GM19025 (cell line): Measurements from ENCODE around the gene TAC4.
"Not testable (repeated sequence)": the region's sequence is repeated elsewhere in the genome, so short reads cannot be mapped to it uniquely, and the experiment has no call there.

ENCODE experiments used
- ATAC-seq: cut with Tn5 transposase; IDR thresholded peaks from one replicate; pipeline ENCODE4 v1.9.1; 2021; ENCODE audit warnings: mild to moderate bottlenecking, low read depth, moderate library complexity; ENCODE audit not compliant: unreplicated experiment

TAC4 gene

DNA sequence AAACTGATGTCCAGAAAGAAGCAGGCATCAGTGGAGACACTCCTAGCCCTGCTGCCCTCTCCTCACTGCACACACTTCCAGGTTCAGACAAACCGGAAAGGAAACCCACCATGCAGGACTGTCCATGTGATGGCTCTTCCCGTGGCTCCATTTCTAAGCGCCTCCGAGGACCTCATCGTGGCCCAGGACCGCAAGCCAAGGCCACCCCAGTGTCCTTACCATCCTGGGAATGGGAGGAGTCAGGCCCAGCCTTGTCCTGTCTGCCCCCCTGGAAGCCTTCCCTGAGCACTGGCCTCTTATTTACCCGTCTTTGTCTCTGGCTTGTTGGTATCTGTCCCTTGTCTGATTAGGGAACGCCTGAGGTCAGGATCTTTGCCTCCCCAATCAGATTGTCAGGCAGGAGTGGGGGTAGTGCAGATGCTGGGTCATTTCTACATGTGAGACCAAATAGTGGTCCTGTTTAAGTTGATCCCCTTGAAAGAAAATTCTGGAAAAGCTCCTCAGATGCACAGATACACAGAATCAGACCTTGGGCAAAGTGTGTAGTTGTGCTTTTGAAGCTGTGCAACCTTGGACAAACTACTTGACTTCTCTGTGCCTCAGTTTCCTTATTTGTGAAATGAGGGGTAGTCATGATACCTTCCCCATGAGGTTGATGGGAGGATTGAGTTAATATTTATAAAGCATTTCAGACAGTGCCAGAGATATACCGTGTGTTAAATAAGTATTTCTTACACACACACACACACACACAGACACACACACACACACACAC is 744 bp downstream of the TAC4 start:
- ATAC-seq = no peak

DNA sequence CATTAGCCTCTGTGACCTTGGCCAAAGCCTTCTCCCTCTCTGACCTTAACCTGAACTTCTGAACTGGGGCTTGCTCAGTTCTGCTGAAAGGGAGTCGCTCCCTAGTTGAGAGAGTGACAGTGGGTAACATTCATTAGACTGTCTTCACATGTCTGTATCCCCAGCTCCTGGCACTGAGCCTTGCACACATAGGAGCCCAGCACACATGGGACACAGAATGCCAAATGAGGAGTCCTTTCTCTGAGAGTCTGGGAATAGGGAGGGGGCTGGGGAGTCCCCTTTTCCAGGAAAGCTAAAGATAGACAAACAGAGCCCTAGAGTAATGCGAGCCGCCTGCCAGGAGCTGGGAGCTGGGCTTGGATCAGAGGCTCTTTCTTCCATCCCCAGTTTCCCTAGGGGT is 2.5 kb downstream of the TAC4 start:
- ATAC-seq = no peak

GRCh38 chr17:49843774-49844350 is 4.0 kb downstream of the TAC4 start:
- no peak for ATAC-seq

DNA sequence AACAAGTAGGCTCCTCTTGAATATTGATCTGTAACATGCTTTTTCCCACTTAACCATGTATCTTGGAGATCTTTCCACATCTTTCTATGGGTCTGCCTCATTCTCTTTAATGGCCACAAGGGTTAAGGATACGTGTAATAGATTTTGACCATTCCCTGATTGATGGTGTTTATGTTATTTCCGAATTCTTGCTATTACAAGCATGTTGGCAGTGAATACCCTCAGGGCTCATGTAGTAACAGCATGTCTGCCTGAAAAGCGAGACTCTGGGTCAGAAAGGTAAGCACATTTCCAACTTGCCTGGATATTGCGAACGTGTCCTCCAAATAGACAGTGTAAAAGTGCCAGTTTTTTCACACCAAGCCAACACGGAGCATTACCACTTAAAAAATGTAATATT is 5.0 kb downstream of the TAC4 start:
- no peak for ATAC-seq

- no peak for ATAC-seq
These were observed 5.5 kb downstream of the TAC4 start for GRCh38 chr17:49842371-49842770.

GRCh38 chr17:49841548-49841947 is 6.3 kb downstream of the TAC4 start:
- no peak for ATAC-seq

- no peak for ATAC-seq
These were observed 8.4 kb downstream of the TAC4 start for GRCh38 chr17:49839455-49839854.

DNA sequence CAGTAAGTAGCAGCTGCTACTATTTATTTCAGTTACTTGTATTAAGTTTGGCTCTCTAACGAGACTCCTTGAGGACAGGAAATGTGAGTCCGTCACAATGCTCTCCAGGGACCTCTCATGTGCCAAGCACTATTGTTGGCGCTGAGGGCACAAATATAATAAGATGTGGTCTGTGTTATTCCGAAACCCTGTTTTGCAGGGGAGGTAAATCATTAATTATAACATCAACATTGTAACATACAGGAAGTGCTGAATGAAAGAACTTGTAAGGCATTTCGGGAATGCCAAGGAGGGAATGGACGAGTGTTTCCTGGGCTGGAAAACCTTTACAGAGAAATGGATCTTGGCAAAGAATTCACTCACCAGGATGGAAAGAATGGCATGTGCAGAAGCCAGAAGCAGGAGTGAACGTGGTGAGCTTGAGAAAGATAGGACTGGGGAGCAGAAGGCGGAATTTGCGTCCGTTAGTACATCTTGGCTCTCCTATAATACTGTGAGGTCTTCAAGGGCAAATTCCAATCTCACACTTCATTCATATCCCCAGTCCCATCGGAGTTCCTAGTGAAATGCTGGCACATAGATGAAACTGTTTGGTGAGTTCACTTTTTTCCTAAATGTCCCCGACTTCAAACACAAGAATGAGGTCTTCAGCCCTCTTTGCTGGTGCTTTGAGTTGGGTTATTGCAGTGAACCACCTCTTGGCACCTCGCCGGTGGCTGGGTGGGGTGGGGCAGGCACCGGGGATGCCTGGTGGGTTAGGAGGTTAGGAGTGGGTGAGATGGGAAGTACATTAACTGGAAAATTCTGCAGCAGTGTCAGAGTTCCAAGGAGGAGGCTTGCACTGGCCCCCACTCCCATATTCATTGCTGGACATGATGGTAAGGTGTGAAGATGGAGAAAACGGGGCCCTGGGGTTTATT is 11.5 kb downstream of the TAC4 start:
- peak; percentile 60 for ATAC-seq

DNA sequence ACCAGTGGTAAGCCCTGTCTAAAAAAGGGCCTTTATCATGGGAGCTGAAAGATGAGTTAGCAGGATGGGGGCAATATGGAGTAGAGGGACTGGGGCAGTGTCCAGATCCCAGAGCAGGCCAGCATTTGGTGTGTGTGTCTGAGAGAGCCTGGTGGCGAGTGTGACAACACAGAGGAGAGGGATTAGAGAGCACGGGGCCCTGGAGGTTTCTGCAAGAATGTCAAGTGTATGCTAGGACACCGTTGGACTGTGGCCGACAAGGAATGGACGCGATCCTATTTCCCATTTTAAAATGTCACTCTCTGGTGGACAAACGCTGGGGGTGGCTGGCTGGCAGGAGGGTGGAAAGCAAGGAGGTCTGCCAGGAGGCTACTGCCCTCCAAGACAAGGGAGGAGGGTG is 12.4 kb downstream of the TAC4 start:
- ATAC-seq = no peak

DNA sequence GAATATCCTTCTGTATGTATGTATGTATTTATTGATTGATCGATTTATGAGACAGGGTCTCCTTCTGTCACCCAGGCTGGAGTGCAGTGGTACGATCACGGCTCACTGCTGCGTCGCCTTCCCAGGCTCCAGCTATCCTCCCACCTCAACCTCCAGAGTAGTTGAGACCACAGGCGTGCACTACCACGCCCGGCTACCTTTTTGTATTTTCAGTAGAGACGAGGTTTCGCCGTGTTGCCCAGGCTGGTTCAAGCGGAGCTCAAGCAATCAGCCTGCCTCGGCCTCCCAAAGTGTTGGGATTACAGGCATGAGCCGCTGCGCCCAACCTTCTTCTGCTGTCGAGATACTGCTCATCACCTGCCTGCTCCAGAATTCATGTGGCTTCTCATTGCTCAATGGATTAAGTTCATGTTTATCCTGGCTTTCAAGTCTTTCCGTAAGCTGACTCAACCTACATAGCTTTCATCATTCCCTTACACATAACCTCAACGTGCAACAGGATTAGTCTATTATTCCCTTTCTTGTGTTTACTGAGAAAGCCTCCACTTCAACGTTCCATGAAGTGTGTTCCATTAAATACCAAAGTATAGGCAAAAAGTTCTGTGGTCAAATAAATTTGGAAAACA is 13.6 kb downstream of the TAC4 start:
- no peak for ATAC-seq

- no peak for ATAC-seq
These were observed 14.8 kb downstream of the TAC4 start for GRCh38 chr17:49832840-49833599.

GRCh38 chr17:49830605-49831004 is 17.3 kb downstream of the TAC4 start:
- ATAC-seq = no peak

- ATAC-seq = no peak
These were observed 18.8 kb downstream of the TAC4 start for GRCh38 chr17:49829026-49829425.

GRCh38 chr17:49828325-49828724 is 19.5 kb downstream of the TAC4 start:
- not testable (repeated sequence) for ATAC-seq

GRCh38 chr17:49825645-49826044 is 22.2 kb downstream of the TAC4 start:
- ATAC-seq = no peak

GRCh38 chr17:49823614-49824013 is 24.3 kb downstream of the TAC4 start:
- ATAC-seq = no peak

GRCh38 chr17:49822829-49823228 is 25.0 kb downstream of the TAC4 start:
- no peak for ATAC-seq

DNA sequence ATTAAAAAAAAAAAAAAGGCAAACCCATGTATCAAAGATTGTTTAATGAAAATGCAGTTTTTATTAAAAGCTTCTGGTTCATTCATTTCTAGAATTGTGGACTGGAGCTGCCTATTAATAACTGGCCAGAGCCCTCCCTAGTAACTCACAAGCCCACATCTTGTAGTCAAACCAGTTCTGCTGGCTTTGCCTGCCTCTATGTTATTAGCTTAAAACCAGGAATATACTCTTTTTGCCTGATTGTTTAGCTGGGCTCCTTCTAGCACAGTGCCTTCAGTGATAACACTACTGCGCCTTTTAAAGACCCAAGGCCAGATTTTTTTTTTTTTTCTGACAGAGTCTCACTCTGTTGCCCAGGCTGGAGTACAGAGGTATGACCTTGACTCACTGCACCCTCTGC is 26.0 kb downstream of the TAC4 start:
- no peak for ATAC-seq

DNA sequence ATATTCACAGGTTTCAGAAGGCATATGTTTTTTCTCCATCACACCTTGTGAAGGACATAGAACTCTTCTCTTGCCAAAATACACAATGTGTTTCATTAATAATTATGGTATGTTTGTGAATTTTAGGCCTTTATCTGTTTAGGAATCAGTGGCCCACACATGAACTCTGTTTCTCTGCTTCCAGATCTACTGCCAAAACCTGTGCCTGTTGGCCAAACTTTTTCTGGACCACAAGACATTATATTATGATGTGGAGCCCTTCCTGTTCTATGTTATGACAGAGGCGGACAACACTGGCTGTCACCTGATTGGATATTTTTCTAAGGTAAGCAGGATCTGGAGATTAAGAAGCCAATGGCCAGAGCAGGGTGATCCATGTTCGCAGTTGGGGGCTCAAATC is 26.4 kb downstream of the TAC4 start:
- ATAC-seq = no peak

DNA sequence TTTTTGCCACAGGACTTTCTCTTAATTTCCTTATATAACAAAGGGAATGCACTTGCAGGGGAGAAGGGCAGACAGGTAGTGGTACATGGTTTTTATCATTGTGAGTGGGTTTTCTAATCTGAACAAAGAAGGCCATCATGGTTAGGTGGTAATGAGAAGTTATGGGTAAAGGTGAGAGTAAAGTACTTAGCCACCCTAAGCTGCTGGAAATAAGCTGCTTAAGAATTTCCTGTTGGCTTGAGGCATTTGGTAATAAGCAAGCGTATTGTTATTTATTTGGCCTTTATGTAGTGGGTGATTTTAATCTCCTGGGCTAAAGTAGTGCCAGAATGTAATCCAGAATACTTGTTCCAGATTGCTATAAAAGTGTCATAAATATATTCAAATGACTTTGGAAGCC is 27.1 kb downstream of the TAC4 start:
- ATAC-seq = no peak
